Endothelial cell of umbilical vein (primary cell): ENCODE measurements around the gene RASGRF2. TPM values are rescaled to one million over a fixed set of nuclear protein-coding genes. Genes with fewer than 3 reads are reported as not detected.

Source experiments
- BruUV-seq: library from RNA; stranded (reverse); fragments of 400-500 nt; replicated peaks from 2 replicates; lab custom pipeline; 2021; lab: Mats Ljungman, UMichigan
- CTCF ChIA-PET: fragments of 300-600, 350-600 bp; sonication (Branson Sonifier 250); formaldehyde crosslinking; loops from one replicate; lab custom pipeline; 2021; ENCODE audit warnings: antibody characterized with exemption, inconsistent platforms; lab: Charles Lee
- POLR2A ChIA-PET: fragments of 300-600, 350-600 bp; sonication (Branson Sonifier 250); formaldehyde crosslinking; loops from one replicate; lab custom pipeline; 2021; ENCODE audit warnings: antibody characterized with exemption, inconsistent platforms; lab: Charles Lee
- DNase-seq: peaks from one replicate; pipeline ENCODE4 v3.0.0-alpha.2; 2011; ENCODE audit warnings: low read depth, low spot score
- FAIRE-seq: peaks from 2 replicates; lab custom pipeline; 2011; peaks lifted over from hg19 to GRCh38; lab: Jason Lieb, UNC
- H2AFZ ChIP-seq: 2 replicates; pipeline ENCODE4 v1.6.0; 2012; ENCODE audit warnings: low read depth, low read length, control low read depth, inconsistent platforms
- H3K27ac ChIP-seq: 2 replicates; pipeline ENCODE4 v1.5.1; 2011; ENCODE audit warnings: low read depth, mild to moderate bottlenecking, control low read depth, low read length, moderate library complexity; ENCODE audit not compliant: insufficient read depth
- H3K27me3 ChIP-seq, 2 experiments: 2 replicates each; pipeline versions ENCODE4 v1.6.0 to v1.6.1; 2011; ENCODE audit warnings: low read length in 2 of 2, mixed read lengths in 1 of 2; ENCODE audit not compliant: control insufficient read depth in 2 of 2, insufficient read depth in 2 of 2
- H3K36me3 ChIP-seq, 2 experiments: 2 replicates in 1 of 2; 3 replicates in 1 of 2; pipeline ENCODE4 v1.5.1; 2011; ENCODE audit warnings: low read length in 2 of 2, mild to moderate bottlenecking in 1 of 2, moderate library complexity in 1 of 2; ENCODE audit not compliant: control insufficient read depth in 2 of 2, insufficient read depth in 2 of 2; ENCODE audit errors: extremely low read depth in 1 of 2
- H3K4me1 ChIP-seq: 3 replicates; pipeline ENCODE4 v1.5.1; 2011; ENCODE audit warnings: mild to moderate bottlenecking, low read length; ENCODE audit not compliant: control insufficient read depth, insufficient read depth; ENCODE audit errors: extremely low read depth
- H3K4me2 ChIP-seq: 2 replicates; pipeline ENCODE4 v1.6.1; 2011; ENCODE audit warnings: low read length, control low read depth, mixed read lengths; ENCODE audit not compliant: insufficient read depth
- H3K4me3 ChIP-seq, 3 experiments: fragments of 200-600 bp in 1 of 3; sonication (generic), shearing (Covaris generic) in 1 of 3; replicated peaks in 1 of 3; 2 replicates each; pipeline ENCODE4 v1.5.1; 2011 to 2016; ENCODE audit warnings: control low read depth in 3 of 3, low read length in 3 of 3, mild to moderate bottlenecking in 2 of 3, inconsistent platforms in 1 of 3, low read depth in 1 of 3, moderate library complexity in 1 of 3; ENCODE audit not compliant: insufficient read depth in 1 of 3
- H3K79me2 ChIP-seq: 2 replicates; pipeline ENCODE4 v1.6.0; 2012; ENCODE audit warnings: low read length, inconsistent platforms; ENCODE audit not compliant: control insufficient read depth, insufficient read depth
- H3K9ac ChIP-seq: replicated peaks from 2 replicates; pipeline ENCODE3; 2011; ENCODE audit warnings: low read length, control low read depth; ENCODE audit not compliant: insufficient read depth; ENCODE audit errors: extremely low read depth
- H3K9me1 ChIP-seq: replicated peaks from 3 replicates; pipeline ENCODE4 v1.6.0; 2011; ENCODE audit warnings: mild to moderate bottlenecking, low read length; ENCODE audit not compliant: control insufficient read depth, insufficient read depth; ENCODE audit errors: extremely low read depth
- H3K9me3 ChIP-seq: replicated peaks from 2 replicates; pipeline ENCODE4 v1.5.1; 2012; ENCODE audit warnings: low read length, inconsistent platforms; ENCODE audit not compliant: control insufficient read depth, insufficient read depth
- H4K20me1 ChIP-seq: replicated peaks from 2 replicates; pipeline ENCODE3; 2011; ENCODE audit warnings: mild to moderate bottlenecking, low read length; ENCODE audit not compliant: control insufficient read depth, insufficient read depth; ENCODE audit errors: extremely low read depth
- EZH2 ChIP-seq: IDR thresholded peaks from 2 replicates; pipeline ENCODE4 v1.6.1; 2012; ENCODE audit warnings: borderline replicate concordance, low read depth, mild to moderate bottlenecking, moderate library complexity, low read length, inconsistent platforms; ENCODE audit not compliant: severe bottlenecking
- FOS ChIP-seq: IDR thresholded peaks from 2 replicates; pipeline ENCODE4 v1.6.1; 2011; ENCODE audit warnings: mild to moderate bottlenecking, low read length, moderate library complexity, borderline replicate concordance; ENCODE audit not compliant: insufficient read depth
- GATA2 ChIP-seq: IDR thresholded peaks from 2 replicates; pipeline ENCODE4 v1.7.0; 2011; ENCODE audit warnings: low read depth, mild to moderate bottlenecking, moderate library complexity, mixed read lengths, low read length; ENCODE audit not compliant: insufficient read length, insufficient read depth
- JUN ChIP-seq: IDR thresholded peaks from 2 replicates; pipeline ENCODE4 v1.6.1; 2011; ENCODE audit warnings: borderline replicate concordance, low read depth; ENCODE audit not compliant: insufficient read length, insufficient read depth
- MYC ChIP-seq: IDR thresholded peaks from one replicate; pipeline ENCODE4 v1.6.1; 2011; ENCODE audit warnings: mild to moderate bottlenecking, low read depth, low read length
- POLR2A ChIP-seq: IDR thresholded peaks from 2 replicates; pipeline ENCODE4 v1.6.1; 2012; ENCODE audit warnings: low read depth, mild to moderate bottlenecking, control low read depth, low read length
- POLR2AphosphoS5 ChIP-seq: IDR thresholded peaks from 2 replicates; pipeline ENCODE4 v1.6.1; 2012; ENCODE audit warnings: low read depth, mild to moderate bottlenecking, control low read depth, low read length, moderate library complexity; ENCODE audit not compliant: insufficient read depth
- dilution Hi-C: fragments of 300-500 bp; cut with MboI; formaldehyde crosslinking; loops from one replicate; pipeline ENCODE4 v1.15.0; 2019; ENCODE audit warnings: low sequenced_read_pairs; ENCODE audit not compliant: extremely low pct_ligation_motif_present
- intact Hi-C: fragments of 100-400 bp; cut with micrococcal nuclease; formaldehyde crosslinking; loops from one replicate; pipeline ENCODE4 v1.10.0; 2022
- polyA plus RNA-seq, 4 experiments: library from polyadenylated mRNA; depleted of rRNA in 3 of 4; stranded (reverse) in 3 of 4; unstranded in 1 of 4; fragments of >200 nt; gene quantifications; 2 replicates each; pipeline versions ENCODE4 v1.2.1 to v1.2.3, GENCODE V29; 2011 to 2012; ENCODE audit warnings: missing spikeins in 1 of 4
- total RNA-seq: library from RNA; stranded (reverse); gene quantifications from 2 replicates; pipeline ENCODE4 v1.2.3, GENCODE V29; 2021
- TF ChIP-seq, protein P1 (sequence below): IDR thresholded peaks from 2 replicates; pipeline ENCODE4 v1.6.1; 2011; ENCODE audit not compliant: insufficient read depth, insufficient read length
- TF ChIP-seq, protein P2 (sequence below), 2 donors: IDR thresholded peaks; 1 replicate in 1 of 2; 2 replicates in 1 of 2; pipeline ENCODE4 v1.5.1; 2011; ENCODE audit warnings: low read length in 2 of 2, mild to moderate bottlenecking in 2 of 2, moderate library complexity in 2 of 2, control low read depth in 1 of 2, inconsistent platforms in 1 of 2, low read depth in 1 of 2; ENCODE audit not compliant: insufficient read depth in 1 of 2; ENCODE audit errors: extremely low read depth in 1 of 2

Gene RASGRF2
- total and polyA plus RNA-seq, 2 donors (not counting 3 experiments of a cell fraction or from before 2014, with no cell fraction given): 0.41 to 4.0 TPM

DNA sequence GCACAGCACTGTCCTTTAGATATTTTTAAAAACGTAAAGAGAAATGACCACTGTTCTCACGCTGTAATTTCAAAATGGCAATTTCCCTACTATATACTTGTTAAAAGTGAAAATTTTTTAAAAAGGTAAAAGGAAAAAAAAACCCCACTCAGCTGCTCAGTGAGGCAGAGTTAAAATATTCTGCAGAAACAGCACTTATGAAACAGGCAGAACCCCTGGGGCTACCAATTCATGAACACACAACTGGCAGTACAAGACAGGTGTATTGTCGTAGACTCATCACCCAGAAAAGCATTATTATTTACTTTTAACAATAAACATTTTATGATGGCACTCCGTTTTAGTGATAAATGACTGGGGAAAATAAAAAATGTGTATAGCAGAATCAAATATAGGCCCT lies 1.5 kb upstream of the RASGRF2 start:
- FAIRE-seq (no peak), DNase-seq (no peak)
- Histone ChIP-seq H4K20me1 (no peaks in the 10 kb centered on the region), H3K79me2 (no peaks in the 10 kb centered on the region), H3K9me3 (no peaks in the 10 kb centered on the region), H3K36me3 (no peaks in the 10 kb centered on the region), H3K4me2 (no peak overlapping the region), H2AFZ (no peak overlapping the region), H3K4me3 (no peak overlapping the region), H3K4me1 (peaks cover 15% of the 10 kb centered on the region), H3K9me1 (no peaks in the 10 kb centered on the region), H3K27ac (no peak overlapping the region), H3K9ac (no peak overlapping the region), H3K27me3 (peaks cover 24 to 47% of the 10 kb centered on the region in 2 experiments)
- ChIA-PET POLR2A (no interaction called here), CTCF (no interaction called here)
- TF ChIP-seq JUN (no peak), MYC (no peak), POLR2A (no peak), POLR2AphosphoS5 (no peak), GATA2 (no peak), EZH2 (no peak), FOS (no peak)
- TF ChIP-seq, protein P1, sequence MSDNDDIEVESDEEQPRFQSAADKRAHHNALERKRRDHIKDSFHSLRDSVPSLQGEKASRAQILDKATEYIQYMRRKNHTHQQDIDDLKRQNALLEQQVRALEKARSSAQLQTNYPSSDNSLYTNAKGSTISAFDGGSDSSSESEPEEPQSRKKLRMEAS: no peak
- TF ChIP-seq, protein P2, sequence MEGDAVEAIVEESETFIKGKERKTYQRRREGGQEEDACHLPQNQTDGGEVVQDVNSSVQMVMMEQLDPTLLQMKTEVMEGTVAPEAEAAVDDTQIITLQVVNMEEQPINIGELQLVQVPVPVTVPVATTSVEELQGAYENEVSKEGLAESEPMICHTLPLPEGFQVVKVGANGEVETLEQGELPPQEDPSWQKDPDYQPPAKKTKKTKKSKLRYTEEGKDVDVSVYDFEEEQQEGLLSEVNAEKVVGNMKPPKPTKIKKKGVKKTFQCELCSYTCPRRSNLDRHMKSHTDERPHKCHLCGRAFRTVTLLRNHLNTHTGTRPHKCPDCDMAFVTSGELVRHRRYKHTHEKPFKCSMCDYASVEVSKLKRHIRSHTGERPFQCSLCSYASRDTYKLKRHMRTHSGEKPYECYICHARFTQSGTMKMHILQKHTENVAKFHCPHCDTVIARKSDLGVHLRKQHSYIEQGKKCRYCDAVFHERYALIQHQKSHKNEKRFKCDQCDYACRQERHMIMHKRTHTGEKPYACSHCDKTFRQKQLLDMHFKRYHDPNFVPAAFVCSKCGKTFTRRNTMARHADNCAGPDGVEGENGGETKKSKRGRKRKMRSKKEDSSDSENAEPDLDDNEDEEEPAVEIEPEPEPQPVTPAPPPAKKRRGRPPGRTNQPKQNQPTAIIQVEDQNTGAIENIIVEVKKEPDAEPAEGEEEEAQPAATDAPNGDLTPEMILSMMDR (IDR thresholded peaks at IDR 0.05; ENCODE audit: extremely low read depth in 1 of 2, insufficient read depth in 1 of 2, low read depth in 1 of 2, low read length in 2 of 2): no peak
- intact Hi-C loops (loop anchor here (2.0 kb wide), 1 partner anchor 206 kb away; no protein-coding TSS in a partner anchor), dilution Hi-C loops (no loop called here)
- no TSS peak for BruUV-seq
